Measurements from ENCODE around the gene COL9A3. TPM values are rescaled to one million over a fixed set of nuclear protein-coding genes. Genes with fewer than 3 reads are reported as not detected.

Gene COL9A3
- total RNA-seq, 1 experiment from 2014 or later: not detected

DNA sequence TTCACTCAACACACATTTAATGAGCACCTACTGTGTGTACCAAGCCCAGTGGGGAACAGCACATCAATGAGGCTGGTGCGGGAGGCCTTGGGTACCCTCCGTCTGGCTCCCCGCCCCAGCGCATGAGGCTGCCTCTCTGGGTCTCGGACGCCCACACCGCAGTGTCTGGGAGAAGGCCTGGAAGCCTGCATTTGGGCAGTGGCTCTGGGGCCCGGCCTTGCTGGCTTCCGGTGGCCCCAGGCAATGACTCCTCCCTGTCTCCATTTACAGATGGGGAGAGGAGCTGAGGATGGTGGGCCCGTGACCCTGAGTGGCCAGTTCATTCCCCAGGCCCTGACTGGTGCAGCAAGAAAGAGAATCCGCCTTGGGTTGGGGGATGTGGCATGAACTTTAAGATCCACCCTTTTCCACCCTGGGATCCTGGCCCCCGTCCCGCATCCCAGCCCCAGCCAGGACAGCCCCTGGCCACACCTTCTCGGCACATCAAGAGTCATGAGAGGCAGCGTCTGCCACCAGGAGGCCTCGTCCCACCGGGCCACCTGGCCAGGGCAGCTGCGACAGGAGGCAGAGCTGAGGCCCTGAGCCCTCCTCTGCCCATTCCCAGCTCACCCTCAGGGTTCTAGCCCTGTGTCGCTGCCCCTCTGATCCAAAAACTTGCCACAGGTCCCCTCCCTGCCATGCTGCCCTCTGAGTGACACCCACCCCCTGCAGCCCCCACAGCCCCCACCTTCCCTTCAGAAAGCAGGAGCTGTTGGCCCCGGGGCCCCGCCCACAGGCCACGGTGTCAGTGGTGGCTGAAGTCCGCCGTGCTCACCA, 38.0 kb upstream of the COL9A3 start:
- DNase-seq (ENCODE audit: low spot score): no peak

DNA sequence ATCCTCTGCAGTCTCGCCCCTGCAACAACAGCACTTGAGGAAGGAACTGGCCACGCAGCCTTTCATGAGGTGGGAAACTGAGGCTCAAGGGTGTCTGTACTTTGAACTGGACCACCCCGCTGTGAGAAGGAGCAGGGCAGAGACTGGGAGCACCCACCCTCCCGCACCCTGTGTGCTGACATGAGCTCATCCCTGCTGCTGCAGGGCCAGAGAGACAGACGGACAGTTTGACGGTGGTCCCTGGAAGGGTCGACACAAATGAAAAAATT, 37.5 kb upstream of the COL9A3 start:
- no peak for DNase-seq (ENCODE audit: low spot score)

DNA sequence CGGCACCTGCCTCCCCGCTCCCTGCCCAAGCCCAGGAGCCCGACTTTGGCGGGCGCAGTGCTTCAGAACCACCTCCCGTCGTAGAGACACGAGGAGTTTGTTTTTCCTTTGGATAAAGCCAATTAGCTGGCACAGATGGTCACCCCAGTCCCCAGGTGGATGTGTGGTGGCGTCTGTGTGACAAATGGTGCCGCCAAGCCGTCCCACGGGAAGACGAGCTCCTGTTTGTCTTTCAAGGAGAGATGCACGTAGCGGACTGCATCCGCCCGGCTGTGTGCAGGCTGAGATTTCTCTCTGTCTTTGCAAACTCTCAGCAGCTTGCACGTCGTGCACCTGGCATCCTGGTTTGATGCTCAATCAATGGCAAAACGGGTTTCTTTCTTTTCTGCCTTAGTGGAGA, 36.6 kb upstream of the COL9A3 start:
- DNase-seq (ENCODE audit: low spot score): no peak

DNA sequence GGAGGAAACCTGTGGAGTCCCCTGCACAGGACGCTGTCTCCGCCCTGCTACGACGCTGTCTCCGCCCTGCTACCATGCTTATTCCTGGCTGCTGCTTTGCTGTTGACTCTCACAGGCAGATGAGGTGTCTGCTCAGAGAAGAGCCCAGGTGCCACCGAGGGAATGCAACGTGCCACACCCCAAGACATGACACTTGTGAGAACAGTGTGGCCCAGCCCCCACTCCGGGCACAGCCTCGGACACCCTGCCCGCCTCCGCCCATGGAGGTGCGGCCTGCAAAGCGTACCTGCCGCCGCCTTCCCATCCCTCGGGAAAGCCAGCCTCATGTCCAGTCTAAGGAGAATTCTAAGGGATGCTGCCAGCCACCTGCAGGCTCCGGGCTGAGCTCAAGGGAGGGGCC, 36.2 kb upstream of the COL9A3 start:
- no peak for DNase-seq (ENCODE audit: low spot score)

DNA sequence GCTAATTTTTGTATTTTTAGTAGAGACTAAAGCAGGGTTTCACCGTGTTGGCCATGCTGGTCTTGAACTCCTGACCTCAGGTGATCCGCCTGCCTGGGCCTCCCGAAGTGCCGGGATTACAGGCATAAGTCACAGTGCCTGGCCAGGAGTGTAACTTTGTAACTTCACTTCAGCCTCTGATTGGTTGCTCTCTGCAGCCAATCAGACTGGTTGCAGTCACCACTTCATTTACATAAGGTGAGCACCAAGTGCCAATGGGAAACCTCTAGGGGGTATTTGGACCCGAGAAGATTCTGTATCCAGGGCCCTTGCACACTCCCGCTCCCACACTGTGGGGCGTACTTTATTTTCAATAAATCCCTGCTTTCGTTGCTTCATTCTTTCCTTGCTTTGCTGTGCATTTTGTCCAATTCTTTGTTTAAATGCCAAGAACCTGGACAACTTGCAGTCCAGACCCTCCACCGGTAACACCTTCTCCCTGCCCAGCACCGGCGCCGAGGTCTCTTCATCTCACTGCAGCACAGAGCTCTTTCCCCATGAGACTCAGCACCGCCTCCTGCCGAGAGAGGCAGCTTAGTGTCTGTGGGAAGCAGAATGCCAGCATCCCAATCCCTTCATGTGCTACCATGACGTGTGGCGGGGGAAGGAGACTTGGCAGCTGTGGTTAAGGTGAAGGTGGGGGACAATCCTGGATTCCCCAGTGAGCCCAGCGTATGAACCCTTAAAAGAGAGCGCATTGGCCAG, 34.5 kb upstream of the COL9A3 start:
- DNase-seq (ENCODE audit: low spot score): no peak

DNA sequence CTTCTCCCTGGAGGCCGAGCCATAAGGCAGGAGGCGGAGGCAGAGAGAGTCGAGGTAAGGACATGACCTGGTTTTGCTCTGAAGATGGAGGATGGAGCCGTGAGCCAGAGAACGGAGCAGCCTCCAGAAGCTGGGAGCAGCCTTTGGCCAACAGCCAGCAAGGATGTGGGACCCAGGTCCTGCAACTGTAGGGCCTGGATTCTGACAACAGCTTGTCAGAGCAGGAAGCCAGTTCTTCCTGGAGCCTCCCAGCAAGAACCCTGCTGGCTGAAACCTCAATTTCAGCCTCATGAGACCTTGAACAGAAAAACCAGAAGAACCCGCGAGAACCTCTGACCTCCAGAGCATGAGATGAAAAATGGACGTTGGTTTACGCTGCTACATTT, 34.0 kb upstream of the COL9A3 start:
- no peak for DNase-seq (ENCODE audit: low spot score)

DNA sequence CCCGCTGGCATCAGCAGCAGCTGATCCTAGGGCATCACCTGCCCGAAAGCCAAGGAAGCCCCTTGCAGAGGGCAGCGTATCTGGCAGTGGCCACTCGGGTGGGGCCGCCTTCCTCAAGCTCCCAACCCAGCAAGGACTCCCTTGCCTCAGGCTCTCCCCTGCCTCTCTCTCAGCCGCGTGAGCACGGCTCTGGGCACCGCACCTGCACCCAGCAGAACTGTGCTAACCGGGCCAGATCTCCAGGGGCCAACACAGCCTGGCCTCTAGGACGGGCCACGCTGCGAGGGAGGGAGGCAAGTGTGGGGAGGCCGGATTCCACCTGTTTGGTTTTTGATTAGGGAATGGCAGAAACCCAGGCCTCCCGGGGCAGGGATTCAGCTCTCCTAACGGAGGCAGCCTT, 32.4 kb upstream of the COL9A3 start:
- no peak for DNase-seq (ENCODE audit: low spot score)

DNA sequence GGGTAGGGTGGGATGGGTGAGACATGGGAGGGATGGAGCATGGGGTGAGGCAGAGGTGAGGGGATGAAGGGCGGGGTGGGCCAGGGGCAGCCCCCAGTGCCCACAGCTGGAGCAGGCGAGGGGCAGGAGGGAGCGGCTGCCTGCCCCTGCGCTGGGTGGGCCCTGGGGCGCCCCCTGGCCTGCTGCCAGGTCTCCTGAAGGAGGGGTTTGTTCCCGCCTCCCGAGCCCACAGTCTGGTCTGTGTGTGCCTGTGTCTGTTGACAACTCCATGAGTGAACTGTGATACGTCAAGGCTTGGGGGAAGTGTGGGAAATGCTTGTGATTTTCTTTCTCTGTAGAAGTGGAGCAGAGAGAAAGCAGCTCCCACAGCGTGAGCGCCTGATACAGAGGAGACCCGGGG, 31.5 kb upstream of the COL9A3 start:
- DNase-seq (ENCODE audit: low spot score): no peak

DNA sequence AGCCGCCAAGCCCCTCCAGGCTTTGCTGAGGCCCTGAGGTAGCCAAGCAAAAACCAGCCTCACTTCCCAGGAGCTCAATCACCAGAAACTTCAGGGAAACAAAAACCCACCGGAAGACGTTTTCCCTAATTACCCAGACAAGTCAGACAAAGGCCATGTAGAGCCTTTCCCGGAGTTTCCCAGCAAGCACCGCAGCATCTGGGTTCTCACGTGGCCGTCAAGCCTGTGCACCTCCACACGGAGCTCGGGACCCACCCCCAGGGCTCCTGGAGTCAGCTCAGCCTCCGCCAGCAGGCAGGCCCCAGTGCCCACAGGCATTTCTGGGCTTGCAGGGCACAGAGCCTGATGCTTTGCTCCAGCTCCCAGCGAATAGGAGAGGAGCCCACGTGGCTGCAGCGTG, 30.7 kb upstream of the COL9A3 start:
- no peak for DNase-seq (ENCODE audit: low spot score)

DNA sequence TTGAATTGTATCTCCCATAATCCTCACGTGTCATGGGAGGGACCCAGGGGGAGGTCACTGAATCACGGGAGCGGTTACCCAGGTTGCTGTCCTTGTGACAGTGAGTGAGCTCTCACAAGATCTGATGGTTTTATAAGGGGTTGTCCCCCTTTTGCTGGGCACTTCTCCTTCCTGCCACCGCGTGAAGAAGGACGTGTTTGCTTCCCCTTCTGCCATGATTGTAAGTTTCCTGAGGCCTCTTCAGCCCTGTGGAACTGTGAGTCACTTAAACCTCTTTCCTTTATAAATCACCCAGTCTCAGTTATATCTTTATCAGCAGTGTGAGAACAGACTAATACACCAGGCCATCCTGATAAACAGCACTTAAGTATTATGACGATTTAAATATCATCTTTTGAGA, 29.5 kb upstream of the COL9A3 start:
- no peak for DNase-seq (ENCODE audit: low spot score)

DNA sequence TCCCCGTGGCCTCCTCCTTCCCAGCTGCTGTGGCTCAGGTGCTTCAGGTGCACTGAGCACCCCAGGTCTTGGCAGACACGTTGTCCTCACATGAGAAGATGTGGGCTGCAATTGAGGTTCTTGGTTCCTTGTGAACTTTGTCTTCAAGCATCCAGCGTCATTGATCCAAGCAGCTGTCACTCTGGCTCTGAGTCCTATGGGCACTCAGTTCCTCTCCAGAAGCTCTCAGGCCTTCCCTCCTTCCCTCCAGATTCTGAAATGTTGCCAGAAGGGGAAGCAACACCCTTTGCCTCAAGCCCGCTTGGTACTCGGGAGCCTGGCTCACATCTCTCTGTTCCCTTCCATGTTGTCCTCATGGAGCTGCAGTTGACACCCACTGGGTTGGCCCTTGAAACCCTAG, 29.0 kb upstream of the COL9A3 start:
- no peak for DNase-seq (ENCODE audit: low spot score)

DNA sequence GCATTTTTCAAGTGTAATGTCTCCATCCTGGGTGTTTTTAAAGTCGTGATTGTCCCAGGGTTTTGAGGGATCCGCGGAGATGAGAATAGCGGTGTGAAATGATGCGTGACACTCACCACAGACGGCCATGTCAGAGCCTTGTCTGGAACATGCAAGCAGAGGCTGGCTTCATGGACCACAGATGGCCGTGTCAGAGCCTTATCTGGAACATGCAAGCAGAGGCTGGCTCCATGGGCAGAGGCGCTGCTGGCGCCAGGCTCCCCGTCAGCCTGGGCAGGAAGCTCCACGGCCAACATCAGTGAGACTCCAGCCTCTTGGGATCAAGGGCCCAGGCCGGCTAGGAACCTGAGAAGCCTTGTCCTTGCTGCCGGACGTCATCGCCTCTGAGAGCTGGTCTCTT, 28.2 kb upstream of the COL9A3 start:
- no peak for DNase-seq (ENCODE audit: low spot score)

DNA sequence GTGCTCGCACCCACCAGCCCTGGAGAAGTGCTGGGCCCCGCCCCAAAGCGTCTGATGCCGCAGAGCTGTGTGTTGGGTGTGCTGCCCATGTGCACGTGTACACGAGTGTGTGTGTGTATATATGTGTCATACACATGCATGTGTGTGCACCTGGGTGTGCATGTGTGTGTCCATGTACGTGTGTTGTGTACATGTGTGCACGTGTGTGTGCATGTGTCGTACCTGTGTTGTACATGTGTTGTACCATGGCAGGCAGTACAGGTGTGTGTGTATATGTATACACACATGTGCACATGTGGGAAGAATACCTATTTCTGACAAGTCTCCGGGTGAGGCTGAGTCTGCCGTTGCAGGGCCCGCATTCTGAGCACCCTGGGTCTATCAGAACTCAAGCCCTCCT, 26.8 kb upstream of the COL9A3 start:
- DNase-seq (ENCODE audit: low spot score): no peak

DNA sequence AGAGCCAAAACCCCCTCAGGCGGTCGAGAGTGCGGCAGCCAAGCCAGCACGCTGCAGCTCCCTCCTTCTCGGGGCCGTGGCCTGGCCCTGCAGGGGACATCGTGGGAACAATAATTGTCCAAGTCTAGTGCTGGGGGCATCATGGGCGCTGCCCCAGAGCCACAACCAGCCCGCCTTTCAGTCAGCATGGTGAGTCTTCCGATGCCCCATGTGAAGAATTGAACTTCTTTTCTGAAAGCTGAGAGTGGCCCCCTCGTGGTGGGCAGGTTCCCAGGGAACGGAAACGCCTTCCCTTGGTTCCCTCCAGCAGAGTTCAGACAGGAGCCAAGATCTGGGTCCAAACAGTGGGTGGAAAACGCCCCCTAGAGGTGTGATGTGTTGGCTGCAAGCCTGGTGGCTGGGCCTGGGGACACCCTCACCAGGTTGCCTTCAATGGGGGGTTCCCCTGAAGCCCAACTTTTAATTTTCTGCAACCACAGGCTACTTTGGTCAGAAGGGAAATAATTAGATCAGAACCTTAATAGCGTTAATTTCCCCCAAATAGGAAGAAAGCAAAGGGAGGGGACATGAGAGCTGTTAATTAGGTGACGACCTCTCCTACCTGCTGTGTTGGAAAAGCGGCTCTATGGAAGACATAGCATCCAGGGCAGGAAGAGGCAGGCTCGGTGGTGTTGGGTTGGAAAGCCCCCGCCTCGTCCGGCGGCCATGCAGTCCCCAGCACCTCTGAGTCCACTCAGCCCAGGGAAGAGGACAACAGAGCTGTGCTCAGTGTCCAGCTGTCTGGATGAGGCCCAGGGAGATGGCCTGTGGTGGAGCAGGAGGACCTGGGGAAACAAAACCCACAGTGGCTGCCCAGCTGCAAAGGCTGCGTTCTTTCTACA, 25.3 kb upstream of the COL9A3 start:
- DNase-seq (ENCODE audit: low spot score): peak; percentile 87

DNA sequence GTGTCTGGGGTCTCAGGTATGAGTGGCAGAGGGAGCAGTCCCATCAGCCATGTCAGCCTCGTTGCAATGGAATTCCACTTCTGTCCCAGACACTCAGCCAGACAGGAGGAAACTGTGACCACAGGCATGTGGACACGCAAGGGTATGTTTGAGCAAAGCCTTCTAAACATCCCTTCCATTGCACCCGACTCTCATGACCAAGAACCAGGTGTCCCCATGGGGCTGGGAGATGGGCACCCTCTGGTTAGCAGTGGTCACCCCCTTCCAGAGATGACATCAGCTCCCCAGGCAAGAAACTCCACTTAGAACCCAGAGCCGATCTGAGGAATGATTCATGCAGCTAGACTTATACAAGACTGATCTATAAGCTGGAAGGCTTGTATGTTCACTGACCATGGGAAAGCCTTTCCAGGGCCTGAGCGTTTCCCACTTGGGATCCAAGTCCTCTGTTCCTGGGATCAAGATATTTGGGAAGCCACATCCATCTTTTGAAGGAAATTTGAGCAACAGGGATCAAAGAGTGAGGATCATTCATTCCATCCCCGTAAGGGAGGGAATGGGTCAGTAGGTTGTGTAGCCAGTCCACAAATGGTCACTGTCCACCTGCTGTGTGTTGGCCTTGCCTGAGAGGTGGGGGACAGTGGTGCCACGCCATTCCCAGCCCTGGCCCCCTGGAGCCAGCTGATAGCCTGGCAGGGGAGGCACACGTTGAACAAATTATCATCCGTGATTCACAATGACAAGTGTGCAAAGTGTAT, 24.5 kb upstream of the COL9A3 start:
- no peak for DNase-seq (ENCODE audit: low spot score)

DNA sequence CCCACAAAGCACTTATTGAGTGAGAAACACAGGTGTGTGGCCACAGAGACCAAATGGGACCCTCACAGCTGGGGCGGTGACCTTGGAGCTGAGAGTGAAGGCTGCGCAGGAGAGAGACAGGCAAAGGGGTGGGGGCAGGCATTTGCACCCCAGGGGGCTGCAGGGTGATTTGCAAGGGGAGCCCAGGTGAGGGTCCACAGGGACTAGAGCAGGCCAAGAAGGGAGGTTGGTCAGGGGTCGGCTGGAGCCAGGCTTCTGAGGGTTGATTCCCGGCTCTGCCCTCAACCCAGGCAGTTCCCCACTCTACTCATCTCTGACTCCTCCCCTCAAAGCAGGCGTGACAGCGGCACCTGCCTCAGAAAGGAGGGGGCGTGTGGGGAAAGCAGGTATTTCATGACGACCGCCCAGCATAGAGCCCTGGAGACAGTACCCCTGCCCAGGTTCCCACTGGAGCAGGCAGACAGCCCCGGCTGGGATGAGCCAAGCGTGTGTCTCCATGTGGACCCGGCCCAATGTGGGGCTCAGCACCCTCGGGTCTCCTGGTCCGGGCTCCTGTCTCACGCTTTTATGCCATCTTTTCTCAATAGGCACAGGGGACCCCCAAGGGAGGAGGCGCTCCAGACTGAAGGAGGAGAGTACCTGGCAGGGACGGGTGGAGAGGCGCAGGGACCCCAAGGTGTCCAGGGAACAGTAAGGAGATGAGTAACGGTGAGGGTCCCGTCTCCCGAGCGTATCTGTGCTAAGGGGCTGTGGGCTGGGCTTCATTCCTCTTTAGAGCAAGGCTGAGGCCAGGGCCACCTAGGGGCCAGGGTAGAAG, 23.7 kb upstream of the COL9A3 start:
- DNase-seq (ENCODE audit: low spot score): no peak

DNA sequence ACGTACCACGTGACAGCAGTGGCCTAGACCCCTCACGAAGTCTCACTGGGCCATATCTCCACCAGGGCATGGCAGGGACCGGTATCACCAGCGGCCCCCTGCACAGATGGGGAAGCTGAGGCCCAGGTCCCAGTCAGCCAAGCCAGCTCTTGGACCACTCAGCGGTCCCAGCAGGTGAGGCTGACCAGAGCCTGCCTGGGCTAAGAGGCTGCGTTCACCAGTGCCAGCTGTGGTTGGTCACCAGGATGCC, 23.2 kb upstream of the COL9A3 start:
- DNase-seq (ENCODE audit: low spot score): no peak

DNA sequence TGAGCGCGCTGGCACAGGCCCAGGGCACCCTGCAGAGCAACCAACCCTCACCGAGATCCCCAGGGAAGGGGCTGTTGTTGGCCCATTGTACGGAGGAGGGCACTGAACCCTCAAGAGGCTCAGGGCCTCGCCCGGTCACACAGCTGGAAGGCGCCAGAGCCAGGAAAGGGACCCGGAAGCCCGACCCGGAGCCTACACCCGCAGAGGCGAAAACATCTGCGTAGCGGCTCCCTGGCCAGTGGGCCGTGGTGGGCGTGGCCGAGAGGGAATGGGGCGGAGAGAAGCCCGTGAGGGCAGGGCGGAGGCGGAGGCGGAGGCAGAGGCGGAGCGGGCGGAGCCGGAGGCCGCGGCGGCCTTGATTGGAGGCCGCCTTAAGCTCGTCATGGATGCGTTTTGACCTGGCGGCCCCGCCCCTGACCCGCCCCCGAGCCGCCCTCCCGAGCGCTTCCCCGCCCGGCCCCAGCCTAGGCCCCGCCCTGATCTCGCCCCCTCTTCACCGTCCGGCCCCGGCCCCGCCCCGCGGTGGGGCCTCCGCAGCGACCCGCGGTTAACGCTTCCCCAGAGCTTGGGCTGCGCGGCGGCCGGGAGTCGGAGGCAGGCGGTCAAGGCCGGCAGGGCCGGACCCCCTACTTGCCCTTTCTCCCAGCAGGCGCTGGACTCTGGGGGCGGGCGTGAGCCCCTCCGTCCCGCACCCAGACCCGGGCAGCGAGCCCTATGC, 22.7 kb upstream of the COL9A3 start:
- DNase-seq (ENCODE audit: low spot score): peak; percentile 88

DNA sequence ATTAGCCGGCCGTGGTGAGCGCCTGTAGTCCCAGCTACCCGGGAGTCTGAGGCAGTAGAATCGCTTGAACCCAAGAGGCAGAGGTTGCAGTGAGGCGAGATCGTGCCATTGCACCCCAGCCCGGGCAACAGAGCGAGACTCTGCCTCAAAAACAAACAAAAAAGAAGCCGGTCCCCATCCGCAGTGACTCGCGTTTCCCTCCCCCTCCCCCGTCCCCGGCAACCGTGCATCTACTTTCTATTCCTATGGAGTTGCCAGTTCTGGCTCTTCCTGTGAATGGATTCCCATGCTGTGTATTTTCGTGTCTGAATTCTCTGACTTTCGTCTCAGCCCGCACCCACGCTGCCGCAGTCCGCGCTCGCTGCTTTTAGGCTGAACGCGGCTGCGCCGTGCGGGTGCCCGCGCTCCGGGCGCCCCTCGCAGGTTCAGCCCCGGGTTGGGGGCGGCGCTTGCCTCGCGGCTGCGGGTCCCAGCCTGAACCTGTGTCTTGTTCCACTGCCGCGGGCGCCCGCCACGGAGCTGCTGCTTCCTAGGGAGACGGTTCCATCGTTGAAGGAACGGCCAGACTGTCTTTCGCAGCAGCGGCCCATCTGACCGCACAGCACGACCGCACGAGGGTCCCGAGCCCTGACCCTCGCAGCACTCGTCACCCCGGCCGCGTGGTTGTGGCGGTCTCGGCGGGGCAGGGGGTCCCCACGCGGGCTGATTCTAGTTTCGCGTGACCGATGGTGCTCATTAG, 21.7 kb upstream of the COL9A3 start:
- peak; percentile 39 for DNase-seq (ENCODE audit: low spot score)

All from H4 (cell line).